SK-N-SH treated with all-trans-retinoic acid at 6 μM for 48 hours (cell line): Measurements from ENCODE around the gene STPG2.

Source experiments
- ATAC-seq: fragments of 200-7000 bp; cut with Tn5 transposase; 3 replicates; pipeline ENCODE4 v1.9.1; 2020; ENCODE audit warnings: mild to moderate bottlenecking, moderate library complexity
- ARNTL ChIP-seq: fragments of 450-650 bp; formaldehyde crosslinking; IDR thresholded peaks from 2 replicates; pipeline ENCODE4 v1.5.0; 2020; ENCODE audit warnings: low read depth, mild to moderate bottlenecking, moderate library complexity, borderline replicate concordance
- BACH2 ChIP-seq: fragments of 250-450 bp; sonication (Bioruptor Pico); IDR thresholded peaks from 2 replicates; pipeline ENCODE4 v1.9.0; 2021; ENCODE audit warnings: mild to moderate bottlenecking, borderline replicate concordance
- CREB5 ChIP-seq: fragments of 250-450 bp; sonication (Bioruptor Pico); IDR thresholded peaks from 2 replicates; pipeline ENCODE4 v1.5.1; 2020; ENCODE audit warnings: low read depth, mild to moderate bottlenecking, moderate library complexity
- CSDC2 ChIP-seq: fragments of 250-450 bp; sonication (Bioruptor Pico); IDR thresholded peaks from 2 replicates; pipeline ENCODE4 v1.5.0; 2020; ENCODE audit warnings: mild to moderate bottlenecking, moderate library complexity
- CSRNP3 ChIP-seq: fragments of 250-450 bp; sonication (Bioruptor Pico); IDR thresholded peaks from 2 replicates; pipeline ENCODE4 v1.5.1; 2021; ENCODE audit warnings: mild to moderate bottlenecking, moderate library complexity
- ESRRG ChIP-seq: fragments of 250-450 bp; sonication (Bioruptor Pico); IDR thresholded peaks from 2 replicates; pipeline ENCODE4 v1.6.1; 2021; ENCODE audit warnings: mild to moderate bottlenecking
- GLIS3 ChIP-seq: fragments of 250-450 bp; sonication (Bioruptor Pico); IDR thresholded peaks from 2 replicates; pipeline ENCODE4 v1.5.0; 2020; ENCODE audit warnings: mild to moderate bottlenecking, moderate library complexity
- ISL1 ChIP-seq: fragments of 250-450 bp; sonication (Bioruptor Pico); IDR thresholded peaks from 2 replicates; pipeline ENCODE4 v2.1.2; 2022; ENCODE audit warnings: mild to moderate bottlenecking, moderate library complexity
- OSR1 ChIP-seq: fragments of 250-450 bp; sonication (Bioruptor Pico); IDR thresholded peaks from 2 replicates; pipeline ENCODE4 v1.8.0; 2022; ENCODE audit warnings: moderate library complexity, mild to moderate bottlenecking, inconsistent platforms
- PATZ1 ChIP-seq: fragments of 250-450 bp; sonication (Bioruptor Pico); IDR thresholded peaks from 2 replicates; pipeline ENCODE4 v1.8.0; 2020; ENCODE audit warnings: mild to moderate bottlenecking, moderate library complexity, borderline replicate concordance
- POU6F1 ChIP-seq: fragments of 250-450 bp; sonication (Bioruptor Pico); IDR thresholded peaks from 2 replicates; pipeline ENCODE4 v1.8.0; 2021; ENCODE audit warnings: low read depth, mild to moderate bottlenecking, moderate library complexity, borderline replicate concordance
- SNAI2 ChIP-seq: fragments of 250-450 bp; sonication (Bioruptor Pico); IDR thresholded peaks from 2 replicates; pipeline ENCODE4 v1.5.0; 2020; ENCODE audit warnings: mild to moderate bottlenecking, moderate library complexity
- TCF4 ChIP-seq: fragments of 250-450 bp; sonication (Bioruptor Pico); IDR thresholded peaks from 2 replicates; pipeline ENCODE4 v1.8.0; 2021; ENCODE audit warnings: mild to moderate bottlenecking, moderate library complexity, borderline replicate concordance
- TOX ChIP-seq: fragments of 250-450 bp; sonication (Bioruptor Pico); IDR thresholded peaks from 2 replicates; pipeline ENCODE4 v1.8.0; 2021; ENCODE audit warnings: mild to moderate bottlenecking, moderate library complexity, borderline replicate concordance
- TSHZ2 ChIP-seq: fragments of 250-450 bp; sonication (Bioruptor Pico); IDR thresholded peaks from 2 replicates; pipeline ENCODE4 v1.5.0; 2020; ENCODE audit warnings: mild to moderate bottlenecking, moderate library complexity
- ZC3H10 ChIP-seq: fragments of 250-450 bp; sonication (Bioruptor Pico); IDR thresholded peaks from 2 replicates; pipeline ENCODE4 v1.5.1; 2021; ENCODE audit warnings: mild to moderate bottlenecking, moderate library complexity
- ZFP3 ChIP-seq: fragments of 250-450 bp; sonication (Bioruptor Pico); IDR thresholded peaks from 2 replicates; pipeline ENCODE4 v1.5.0; 2020; ENCODE audit warnings: mild to moderate bottlenecking, moderate library complexity
- ZFP30 ChIP-seq: fragments of 450-650 bp; formaldehyde crosslinking; IDR thresholded peaks from 2 replicates; pipeline ENCODE4 v1.5.0; 2022; ENCODE audit warnings: mild to moderate bottlenecking, moderate library complexity
- ZNF565 ChIP-seq: fragments of 450-650 bp; formaldehyde crosslinking; conservative IDR thresholded peaks from 2 replicates; pipeline ENCODE4 v1.5.0; 2020; ENCODE audit warnings: low read depth, mild to moderate bottlenecking, moderate library complexity
- ZNF70 ChIP-seq: fragments of 450-650 bp; formaldehyde crosslinking; IDR thresholded peaks from 2 replicates; pipeline ENCODE4 v1.5.0; 2020; ENCODE audit warnings: mild to moderate bottlenecking, moderate library complexity
- ZNF8 ChIP-seq: fragments of 450-650 bp; formaldehyde crosslinking; IDR thresholded peaks from 2 replicates; pipeline ENCODE4 v1.5.0; 2020; ENCODE audit warnings: mild to moderate bottlenecking, moderate library complexity

Gene STPG2

GRCh38 chr4:98162696-98163095, 19.4 kb upstream of the STPG2 start:
- ATAC-seq, result no peak
- no peak for TF ChIP-seq CSDC2
- TF ChIP-seq ZFP3, result no peak
- TF ChIP-seq CSRNP3, result no peak
- no peak for TF ChIP-seq ESRRG (CRISPR knock-in tag)
- TF ChIP-seq BACH2 (CRISPR knock-in tag), result no peak
- no peak for TF ChIP-seq ZNF8 (CRISPR knock-in tag)
- no peak for TF ChIP-seq SNAI2
- no peak for TF ChIP-seq ZNF70 (CRISPR knock-in tag)
- no peak for TF ChIP-seq CREB5 (CRISPR knock-in tag)
- TF ChIP-seq PATZ1 (CRISPR knock-in tag), result no peak
- no peak for TF ChIP-seq TOX (CRISPR knock-in tag)
- no peak for TF ChIP-seq GLIS3 (CRISPR knock-in tag)
- no peak for TF ChIP-seq POU6F1 (CRISPR knock-in tag)
- no peak for TF ChIP-seq ZFP30
- TF ChIP-seq ISL1, result no peak
- no peak for TF ChIP-seq ARNTL (CRISPR knock-in tag)
- TF ChIP-seq ZC3H10 (CRISPR knock-in tag), result no peak
- TF ChIP-seq ZNF565, result no peak
- TF ChIP-seq OSR1 (CRISPR knock-in tag), result no peak

- ATAC-seq, result no peak
- no peak for TF ChIP-seq ARNTL (CRISPR knock-in tag)
- TF ChIP-seq ESRRG (CRISPR knock-in tag), result no peak
- no peak for TF ChIP-seq POU6F1 (CRISPR knock-in tag)
- no peak for TF ChIP-seq GLIS3 (CRISPR knock-in tag)
- TF ChIP-seq ZNF8 (CRISPR knock-in tag), result no peak
- no peak for TF ChIP-seq ZNF565
- no peak for TF ChIP-seq TSHZ2 (CRISPR knock-in tag)
- no peak for TF ChIP-seq CSDC2
- TF ChIP-seq ZFP3, result no peak
- no peak for TF ChIP-seq BACH2 (CRISPR knock-in tag)
- no peak for TF ChIP-seq ZFP30
- no peak for TF ChIP-seq ISL1
- TF ChIP-seq CREB5 (CRISPR knock-in tag), result no peak
- no peak for TF ChIP-seq TCF4 (CRISPR knock-in tag)
- TF ChIP-seq ZC3H10 (CRISPR knock-in tag), result no peak
Observed at GRCh38 chr4:98151145-98151924, 8.1 kb upstream of the STPG2 start.
